Mesenteric fat pad (tissue), 1 donor: ENCODE results near the gene HHIPL1. TPM values are rescaled to one million over a fixed set of nuclear protein-coding genes. Genes with fewer than 3 reads are reported as not detected.

ENCODE experiments used
- DNase-seq: peaks from one replicate; pipeline ENCODE4 v3.0.0-alpha.2; 2020; ENCODE audit warnings: low spot score
- long read RNA-seq: library from polyadenylated mRNA; unstranded; transcript quantifications from one replicate; pipeline ENCODE4 v2.0.0, GENCODE V29; 2020
- total RNA-seq: library from RNA; stranded (reverse); fragmentation: NEBNext Ultra II Directional; extraction: Animal tissue kit (Norgen Biotek cat#: 25700); gene quantifications from one replicate; pipeline ENCODE4 v1.2.1, GENCODE V29; 2021
- donor health status: DM: yes; HTN: yes; CAD: no.

The HHIPL1 gene
- total RNA-seq, result 3.8 TPM
- long read RNA-seq, result 0 reads

GRCh38 chr14:99644723-99645544 lies at the start of gene HHIPL1:
TSS of gene HHIPL1 (plus strand) at chr14:99645129. CDS start at chr14:99645208, 79 bp downstream.
- DNase-seq, result no peak

- DNase-seq, result no peak
Measured at GRCh38 chr14:99595524-99595923, 49.4 kb upstream of the HHIPL1 start.

GRCh38 chr14:99596071-99596627 lies 48.8 kb upstream of the HHIPL1 start:
- DNase-seq, result no peak

GRCh38 chr14:99596772-99597171 lies 48.2 kb upstream of the HHIPL1 start:
- no peak for DNase-seq

- DNase-seq, result no peak
Measured at GRCh38 chr14:99597911-99598600, 46.9 kb upstream of the HHIPL1 start.

GRCh38 chr14:99598774-99599173 lies 46.2 kb upstream of the HHIPL1 start:
- no peak for DNase-seq

- DNase-seq, result no peak
Measured at GRCh38 chr14:99599393-99599792, 45.5 kb upstream of the HHIPL1 start.

GRCh38 chr14:99600232-99600888 lies 44.6 kb upstream of the HHIPL1 start:
- DNase-seq, result no peak

- no peak for DNase-seq
Measured at GRCh38 chr14:99601361-99601831, 43.5 kb upstream of the HHIPL1 start.

- no peak for DNase-seq
Measured at GRCh38 chr14:99602054-99602787, 42.7 kb upstream of the HHIPL1 start.

GRCh38 chr14:99602788-99603415 lies 42.0 kb upstream of the HHIPL1 start:
- DNase-seq, result no peak

- no peak for DNase-seq
Measured at GRCh38 chr14:99603471-99604277, 41.3 kb upstream of the HHIPL1 start, which contains the start of gene CCDC85C. TSS of gene CCDC85C (minus strand) at chr14:99604207. CDS start at chr14:99603959, 248 bp downstream.

- DNase-seq, result peak; percentile 97
Measured at GRCh38 chr14:99604278-99604765, 40.6 kb upstream of the HHIPL1 start.

GRCh38 chr14:99604766-99605298 lies 40.1 kb upstream of the HHIPL1 start:
- no peak for DNase-seq

- DNase-seq, result no peak
Measured at GRCh38 chr14:99605299-99605961, 39.5 kb upstream of the HHIPL1 start.

GRCh38 chr14:99606359-99606758 lies 38.6 kb upstream of the HHIPL1 start:
- no peak for DNase-seq

GRCh38 chr14:99608591-99608990 lies 36.3 kb upstream of the HHIPL1 start:
- DNase-seq, result no peak
